ENCODE measurements around the gene TBC1D12.

The TBC1D12 gene

DNA sequence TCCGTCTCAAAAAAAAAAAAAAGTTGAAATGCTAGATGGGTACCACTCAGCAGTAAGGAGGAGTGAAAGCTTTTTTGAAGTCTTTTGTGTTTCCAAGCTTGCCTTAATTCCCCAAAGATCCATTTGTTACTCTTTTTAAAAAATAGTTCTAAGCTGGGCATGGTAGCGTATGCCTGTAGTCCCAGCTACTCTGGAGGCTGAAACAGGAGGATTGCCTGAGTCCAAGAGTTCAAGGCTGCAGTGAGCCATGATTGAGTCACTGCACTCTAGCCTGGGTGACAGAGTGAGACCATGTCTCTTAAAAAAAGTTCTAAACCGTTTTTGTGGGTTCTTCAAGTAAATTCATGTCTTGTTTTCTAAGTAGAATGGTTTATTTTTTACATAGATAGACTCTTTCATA is 5.3 kb downstream of the TBC1D12 start:
- DNase-seq (ENCODE audit: low read depth): no peak

- DNase-seq (ENCODE audit: low read depth): no peak
These were observed 6.8 kb downstream of the TBC1D12 start for GRCh38 chr10:94409021-94409657.

DNA sequence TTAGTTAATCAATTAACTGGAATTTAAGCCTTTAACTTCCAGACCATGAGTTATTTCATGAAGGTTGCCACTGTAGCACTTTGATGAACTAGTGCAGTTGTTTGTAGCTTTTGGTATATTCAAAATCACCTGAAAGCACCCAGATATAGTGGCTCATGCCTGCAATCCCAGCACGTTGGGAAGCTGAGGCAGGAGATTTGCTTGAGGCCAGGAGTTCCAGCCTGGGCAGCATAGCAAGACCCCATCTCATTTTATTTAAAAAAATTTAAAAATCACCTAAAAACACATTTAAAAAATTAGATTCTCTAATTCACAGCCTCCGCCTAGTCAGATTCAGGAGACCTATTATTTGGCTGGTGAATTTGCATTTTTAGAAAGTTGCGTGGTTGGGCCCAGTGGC is 9.0 kb downstream of the TBC1D12 start:
- no peak for DNase-seq (ENCODE audit: low read depth)

- DNase-seq (ENCODE audit: low read depth): no peak
These were observed 10.1 kb downstream of the TBC1D12 start for GRCh38 chr10:94412449-94412848.

DNA sequence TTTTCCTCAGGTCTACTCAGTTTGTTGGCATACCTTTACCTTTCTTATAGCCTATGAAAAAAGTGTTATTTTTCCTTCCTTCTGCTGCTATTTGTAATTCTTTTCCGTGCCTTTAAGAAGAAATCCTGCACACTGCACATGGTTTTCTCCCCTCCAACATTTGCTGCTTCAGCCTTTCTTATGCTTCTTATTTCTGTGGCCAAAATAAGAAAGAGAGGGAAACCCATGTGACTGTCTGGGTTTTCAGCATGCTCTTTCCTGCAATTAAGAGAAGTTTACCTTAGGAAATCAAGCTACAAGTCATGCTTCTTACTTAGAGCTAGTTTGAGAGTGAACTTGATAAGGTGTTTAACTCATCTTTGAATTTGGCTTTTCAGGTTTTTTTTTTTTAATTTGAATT is 11.0 kb downstream of the TBC1D12 start:
- no peak for DNase-seq (ENCODE audit: low read depth)

DNA sequence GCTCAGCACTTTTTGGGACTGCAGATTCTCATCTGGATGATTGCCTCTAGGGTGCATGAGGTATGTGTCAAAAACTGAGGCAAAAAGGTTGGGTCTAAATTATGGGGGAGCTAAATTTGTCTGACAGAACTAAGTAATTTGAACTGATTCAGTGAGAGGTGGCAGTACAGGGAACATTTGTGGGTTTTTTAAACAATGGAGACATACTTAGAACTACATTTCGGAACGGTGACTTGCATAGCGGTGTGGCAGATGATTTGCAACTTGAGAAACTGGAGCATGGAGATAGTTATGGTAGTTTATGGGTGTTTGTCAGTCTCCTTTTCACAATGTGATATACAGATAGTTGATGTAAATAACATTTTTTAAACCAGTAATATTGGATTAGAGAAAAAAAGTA is 14.6 kb downstream of the TBC1D12 start:
- DNase-seq (ENCODE audit: low read depth): no peak

DNA sequence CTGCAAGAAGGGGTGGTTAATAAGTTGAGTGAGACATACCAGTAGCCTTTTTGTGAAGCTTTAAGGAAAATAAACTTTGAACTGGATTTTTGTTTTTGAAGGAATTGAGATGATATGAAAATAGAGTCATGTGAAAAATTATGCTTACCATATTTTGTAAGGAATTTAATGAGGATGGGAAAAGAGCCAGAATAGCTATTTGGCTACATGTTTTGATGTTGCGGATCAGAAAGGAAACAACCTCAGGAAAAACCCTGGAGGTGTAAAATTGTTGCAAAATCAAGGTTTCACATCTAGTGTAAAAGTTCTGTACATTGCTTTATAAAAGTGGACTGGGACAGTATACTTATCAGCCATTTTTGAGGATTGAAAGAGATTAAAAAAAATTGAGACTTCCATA is 15.0 kb downstream of the TBC1D12 start:
- DNase-seq (ENCODE audit: low read depth): no peak

GRCh38 chr10:94420516-94420915 is 18.2 kb downstream of the TBC1D12 start:
- no peak for DNase-seq (ENCODE audit: low read depth)

GRCh38 chr10:94420998-94421528 is 18.7 kb downstream of the TBC1D12 start:
- DNase-seq (ENCODE audit: low read depth): no peak

- DNase-seq (ENCODE audit: low read depth): no peak
These were observed 21.3 kb downstream of the TBC1D12 start for GRCh38 chr10:94423627-94424026.

DNA sequence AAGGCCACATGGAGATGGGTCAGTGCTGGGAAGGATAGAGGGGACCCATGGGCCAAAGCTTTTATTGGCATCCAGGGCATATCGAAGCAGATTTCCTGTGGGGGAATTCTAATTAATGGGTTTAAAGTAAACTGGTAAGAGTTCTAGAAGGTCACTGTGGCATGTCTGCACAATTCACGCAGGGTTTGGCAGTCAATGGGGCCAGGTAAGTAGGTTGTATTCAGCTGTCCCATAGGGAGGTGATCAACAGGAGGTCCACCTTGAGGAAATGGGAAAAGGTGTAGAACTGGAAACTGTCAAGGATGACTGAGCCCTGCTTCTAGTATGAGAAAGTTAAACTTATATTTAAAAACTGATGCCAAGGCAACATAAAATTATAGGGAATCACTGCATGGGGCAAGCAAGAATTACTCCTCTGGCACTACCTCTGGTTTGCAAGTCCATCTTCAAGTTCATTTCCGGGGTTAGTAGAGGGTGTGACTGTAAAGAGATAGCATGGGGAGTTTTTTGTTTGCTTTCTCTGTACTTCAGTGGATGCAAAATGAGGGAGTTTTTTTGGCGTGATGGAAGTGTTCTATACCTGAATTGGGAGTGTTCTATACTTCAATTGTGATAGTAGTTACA is 22.5 kb downstream of the TBC1D12 start:
- no peak for DNase-seq (ENCODE audit: low read depth)

DNA sequence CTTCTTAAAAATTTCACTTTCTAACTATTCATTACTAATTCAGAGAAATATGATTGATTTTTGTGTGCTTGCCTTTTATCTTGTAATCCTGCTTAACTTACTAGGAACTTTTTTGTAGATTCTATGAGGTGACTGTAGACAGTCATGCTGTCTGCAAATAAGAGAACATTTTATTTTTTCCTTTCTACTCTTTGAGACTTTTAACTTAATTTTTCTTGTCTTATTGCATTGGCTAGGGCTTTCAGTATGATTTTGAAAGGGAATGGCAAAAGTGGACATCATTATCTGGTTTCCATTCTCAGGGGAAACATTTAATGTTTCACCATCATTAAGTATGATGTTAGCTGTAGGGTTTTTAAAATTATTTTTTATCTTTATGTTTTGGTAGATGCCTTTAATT is 23.6 kb downstream of the TBC1D12 start:
- no peak for DNase-seq (ENCODE audit: low read depth)

DNA sequence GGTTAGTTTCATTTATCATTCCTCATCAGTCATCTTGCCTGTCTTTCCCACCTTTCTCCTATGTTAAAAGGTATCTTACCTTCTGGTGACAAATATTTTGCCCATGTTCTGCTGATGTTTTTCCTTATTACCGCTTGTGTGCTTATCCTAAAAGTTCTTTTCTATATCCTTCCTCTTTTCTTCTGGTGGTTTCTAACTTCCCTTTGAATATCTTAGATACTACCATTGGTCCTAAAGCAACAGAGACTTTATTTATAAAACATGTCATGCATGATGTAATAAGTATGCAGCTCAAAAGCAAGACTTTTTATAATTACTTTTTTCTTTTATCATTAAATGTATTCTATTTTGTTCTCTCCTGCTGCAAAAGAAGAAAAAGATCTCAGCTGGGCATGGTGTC is 24.8 kb downstream of the TBC1D12 start:
- no peak for DNase-seq (ENCODE audit: low read depth)

- DNase-seq (ENCODE audit: low read depth): no peak
These were observed 26.7 kb downstream of the TBC1D12 start for GRCh38 chr10:94428766-94429707.

DNA sequence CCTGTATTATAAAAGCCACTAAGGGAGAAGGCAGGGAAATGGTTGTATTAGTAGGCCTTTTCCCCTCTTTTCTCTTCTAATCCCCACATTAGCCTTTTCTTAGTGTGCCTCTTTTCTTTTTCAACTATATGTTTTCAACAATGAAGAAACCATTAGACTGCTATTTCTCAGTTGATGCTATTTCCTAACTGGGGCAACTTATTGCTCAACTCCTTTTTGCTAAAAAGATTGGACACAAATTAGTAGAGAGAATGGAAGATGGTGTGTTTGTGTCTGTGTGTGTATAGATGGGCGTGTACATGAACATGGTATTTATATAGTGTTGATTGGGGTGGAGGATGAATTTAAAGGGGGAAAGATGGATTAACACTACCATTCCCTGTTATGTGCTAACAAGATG is 28.4 kb downstream of the TBC1D12 start:
- DNase-seq (ENCODE audit: low read depth): no peak

DNA sequence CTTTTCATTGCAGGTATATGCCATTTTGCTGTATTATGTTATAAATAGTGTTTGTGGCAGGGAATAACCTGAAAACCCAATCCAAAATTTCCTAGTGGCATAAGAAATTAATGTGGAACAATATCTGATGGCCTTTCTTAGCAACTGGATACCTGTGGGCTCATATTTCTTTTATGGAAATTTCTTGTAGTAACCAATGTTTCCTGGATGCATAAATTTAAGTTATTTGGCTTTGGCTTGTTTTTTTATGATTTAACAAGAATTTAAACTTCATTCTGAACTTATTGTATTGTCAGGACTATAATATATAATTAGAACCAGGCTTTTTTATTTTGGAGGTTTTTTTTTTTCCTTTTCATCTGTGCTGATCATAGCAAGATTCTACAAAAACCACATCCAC is 30.1 kb downstream of the TBC1D12 start:
- DNase-seq (ENCODE audit: low read depth): no peak

DNA sequence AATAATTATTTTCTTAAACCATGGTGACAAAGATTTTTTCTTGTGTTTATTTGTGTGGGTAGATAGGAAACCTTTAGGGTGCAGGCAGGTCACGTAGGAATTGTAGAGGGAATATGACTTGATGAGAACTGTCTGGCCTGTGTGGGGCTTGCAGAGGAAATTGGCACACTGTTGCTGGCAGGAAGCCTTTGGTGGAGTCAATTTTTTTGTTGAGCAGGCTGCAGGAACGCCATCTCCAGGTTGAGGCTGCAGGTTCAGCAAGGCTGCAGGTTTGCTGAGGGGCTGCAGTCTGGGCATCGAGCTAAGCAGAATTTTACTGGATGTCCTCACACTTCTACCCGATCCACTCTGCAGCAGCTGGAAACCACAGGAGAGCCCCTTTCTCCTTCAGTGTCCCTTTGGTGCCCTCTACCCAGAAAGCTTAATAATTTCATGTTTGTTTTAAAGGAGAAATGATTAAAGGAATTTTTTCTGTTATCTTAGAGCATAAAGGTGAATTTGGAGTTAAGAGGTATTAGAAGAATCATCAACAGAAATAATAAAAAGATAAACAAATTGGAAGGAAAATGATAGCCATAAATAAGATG is 37.0 kb downstream of the TBC1D12 start:
- no peak for DNase-seq (ENCODE audit: low read depth)

- no peak for DNase-seq (ENCODE audit: low read depth)
These were observed 37.8 kb downstream of the TBC1D12 start for GRCh38 chr10:94440096-94440495.

- no peak for DNase-seq (ENCODE audit: low read depth)
These were observed 40.7 kb downstream of the TBC1D12 start for GRCh38 chr10:94443047-94443446.

GRCh38 chr10:94443549-94443948 is 41.2 kb downstream of the TBC1D12 start:
- no peak for DNase-seq (ENCODE audit: low read depth)

GRCh38 chr10:94450782-94451181 is 48.4 kb downstream of the TBC1D12 start:
- DNase-seq (ENCODE audit: low read depth): no peak

DNA sequence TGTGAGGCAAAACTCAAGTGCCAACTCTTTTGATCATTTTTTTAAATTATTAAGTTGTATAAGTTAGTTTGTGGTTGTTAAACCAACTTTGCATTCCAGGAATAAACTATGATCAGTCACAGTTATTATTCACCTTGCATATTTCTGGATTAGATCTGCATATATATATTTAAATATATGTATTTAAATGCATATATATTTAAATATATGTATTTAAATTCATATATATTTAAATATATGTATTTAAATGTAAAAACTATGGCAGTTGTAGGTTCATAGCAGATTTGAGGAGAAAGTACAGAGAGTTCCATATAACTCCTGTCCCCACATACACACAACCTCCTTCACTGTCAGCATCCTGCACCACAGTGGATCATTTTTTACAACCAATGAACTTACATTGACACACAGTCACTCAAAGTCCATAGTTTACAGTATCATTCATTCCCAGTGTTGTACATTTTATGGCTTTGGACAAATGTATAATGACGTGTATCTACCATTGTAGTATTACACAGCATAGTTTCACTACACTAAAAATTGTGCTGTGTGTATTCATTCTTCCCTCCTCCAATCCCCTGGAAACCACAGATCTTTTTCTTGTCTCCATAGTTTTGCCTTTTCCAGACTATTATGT is 49.7 kb downstream of the TBC1D12 start:
- DNase-seq (ENCODE audit: low read depth): no peak
